SW480 (cell line): Measurements from ENCODE around the gene TOP2A.

Experiments
- DNase-seq: peaks from one replicate; pipeline ENCODE4 v3.0.0-alpha.2; 2016; ENCODE audit warnings: low spot score

The TOP2A gene

DNA sequence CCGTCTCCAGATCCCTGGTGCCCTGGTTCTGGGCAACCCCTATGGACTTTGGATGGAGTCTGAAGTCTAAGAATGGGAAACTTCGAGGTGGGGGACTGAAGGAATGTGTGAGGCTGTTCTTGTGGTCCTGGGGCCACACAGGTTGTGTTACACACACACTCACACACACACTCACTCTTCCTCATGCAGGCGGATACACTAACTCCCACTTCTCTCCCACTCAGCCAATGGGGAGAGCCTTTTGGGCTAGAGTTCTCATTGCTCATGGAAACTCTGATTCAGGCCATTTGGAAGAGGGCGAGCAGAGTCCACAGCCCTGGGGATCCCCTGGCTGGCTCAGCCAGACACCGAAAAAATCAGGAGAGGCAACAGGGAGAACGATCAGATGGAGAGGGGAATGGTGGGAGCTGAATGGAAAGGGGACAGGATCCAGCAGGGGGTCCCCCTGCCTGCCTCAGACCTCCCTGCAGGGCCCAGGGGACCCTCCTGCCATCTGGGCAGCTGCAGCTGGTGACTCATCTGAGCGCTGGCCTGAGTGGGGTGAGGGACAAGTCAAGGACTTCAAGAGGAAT, 34.6 kb upstream of the TOP2A start:
- DNase-seq: no peak

DNA sequence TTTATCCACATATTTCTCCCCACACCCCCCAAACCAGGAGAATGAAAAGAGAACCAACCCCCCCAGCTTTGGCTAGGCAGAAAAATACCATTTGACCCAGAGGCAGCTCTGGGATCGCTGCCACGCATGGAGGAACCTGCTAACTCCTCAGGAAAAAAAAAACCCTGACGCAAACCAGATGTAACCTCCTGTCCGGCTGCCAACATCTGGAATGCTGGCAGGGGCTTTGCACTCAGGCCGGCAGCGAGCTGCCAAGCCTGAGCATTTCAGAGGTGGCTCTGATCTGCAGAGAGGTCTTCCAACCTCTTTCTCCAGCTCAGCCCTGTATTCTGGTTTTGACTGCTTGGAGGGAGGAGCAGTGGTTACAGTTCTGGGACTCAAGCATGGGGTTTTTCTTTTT, 33.7 kb upstream of the TOP2A start:
- DNase-seq: no peak

DNA sequence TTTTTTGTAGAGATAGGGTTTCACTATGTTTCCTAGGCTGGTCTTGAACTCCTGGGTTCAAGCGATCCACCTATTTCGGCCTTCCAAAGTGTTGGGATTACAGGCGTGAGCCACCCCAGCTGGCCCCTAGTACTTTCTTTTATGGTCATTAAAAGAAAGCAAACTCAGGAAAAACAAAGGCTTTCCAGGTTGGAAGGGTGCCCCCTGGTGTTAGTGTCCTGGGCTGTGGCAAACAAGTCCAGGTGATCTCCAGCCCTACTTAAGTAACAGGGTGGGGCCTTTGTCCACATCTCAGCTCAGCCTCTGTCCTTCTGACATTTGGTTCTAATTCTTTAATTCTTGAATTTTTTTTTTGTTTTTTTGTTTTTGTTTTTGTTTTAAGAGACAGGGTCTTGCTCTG, 32.5 kb upstream of the TOP2A start:
- DNase-seq: no peak

DNA sequence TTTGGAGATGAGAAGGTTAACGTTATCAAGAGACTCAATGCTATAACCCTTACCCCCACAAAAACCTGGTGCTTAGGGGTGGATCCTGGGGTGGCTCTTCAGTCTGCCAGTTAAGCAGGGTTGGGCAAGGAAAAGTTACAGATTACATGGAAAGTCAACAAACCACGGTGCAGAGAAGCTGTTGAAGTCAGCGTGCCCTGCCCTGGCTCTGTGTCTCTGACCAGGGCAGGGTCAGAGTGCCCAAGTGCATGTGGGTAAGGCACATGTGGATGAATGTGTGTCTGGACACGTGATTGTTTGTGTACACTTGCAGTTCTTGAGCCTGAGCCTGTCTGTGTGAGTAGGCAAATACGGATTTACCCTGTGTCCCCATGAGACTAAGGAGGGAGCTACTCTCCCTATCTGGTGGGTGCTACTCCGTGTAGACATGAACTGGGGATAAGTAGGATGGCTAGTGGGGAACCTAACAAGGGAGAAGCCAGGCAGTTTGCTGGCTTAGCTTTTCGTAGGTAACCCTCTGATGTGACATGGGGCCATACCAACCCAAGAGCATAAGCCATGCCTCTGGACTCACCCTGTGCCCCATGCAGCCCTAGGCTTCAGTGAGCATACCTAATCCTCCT, 31.1 kb upstream of the TOP2A start:
- DNase-seq: no peak

DNA sequence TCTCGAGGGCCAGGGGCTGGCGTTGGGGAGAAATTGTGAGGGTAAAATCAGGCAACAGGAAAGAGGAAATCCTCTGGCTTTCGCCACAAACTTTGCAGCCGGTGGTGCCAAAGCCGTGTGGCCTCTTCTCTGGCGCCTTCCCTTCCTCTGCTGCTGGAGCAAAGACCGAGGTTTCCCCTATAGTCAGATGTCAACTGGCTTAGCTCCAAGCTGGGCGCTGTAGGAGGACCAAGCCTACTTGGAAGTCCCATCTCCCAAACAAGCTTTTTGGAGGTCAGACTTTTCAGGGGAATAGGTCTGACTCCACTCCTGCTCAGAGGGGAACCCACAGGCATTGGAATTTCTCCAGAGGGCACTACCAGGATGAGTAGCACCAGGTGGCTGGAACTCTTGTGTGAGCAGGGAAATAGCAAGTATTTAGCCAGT, 30.5 kb upstream of the TOP2A start:
- no peak for DNase-seq

DNA sequence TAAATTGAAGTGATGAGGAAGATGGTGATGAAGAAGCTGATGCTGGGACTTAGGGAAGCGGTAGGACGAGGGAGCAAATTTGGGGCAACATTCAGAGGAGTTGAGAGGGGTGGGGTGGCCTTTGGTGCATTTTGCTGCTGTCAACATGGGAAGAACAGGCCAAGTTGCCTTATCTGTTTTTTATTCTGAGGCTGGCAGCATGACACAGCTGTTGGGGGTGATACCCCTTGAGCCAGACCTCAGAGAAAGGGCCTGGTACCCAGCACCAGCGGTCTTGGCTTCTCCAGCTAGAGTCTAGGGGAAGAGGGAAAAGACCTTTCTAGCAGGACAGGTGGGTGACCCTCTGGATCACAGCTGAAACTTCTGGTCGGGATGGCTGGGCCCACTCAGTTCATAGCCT, 30.1 kb upstream of the TOP2A start:
- DNase-seq: no peak

DNA sequence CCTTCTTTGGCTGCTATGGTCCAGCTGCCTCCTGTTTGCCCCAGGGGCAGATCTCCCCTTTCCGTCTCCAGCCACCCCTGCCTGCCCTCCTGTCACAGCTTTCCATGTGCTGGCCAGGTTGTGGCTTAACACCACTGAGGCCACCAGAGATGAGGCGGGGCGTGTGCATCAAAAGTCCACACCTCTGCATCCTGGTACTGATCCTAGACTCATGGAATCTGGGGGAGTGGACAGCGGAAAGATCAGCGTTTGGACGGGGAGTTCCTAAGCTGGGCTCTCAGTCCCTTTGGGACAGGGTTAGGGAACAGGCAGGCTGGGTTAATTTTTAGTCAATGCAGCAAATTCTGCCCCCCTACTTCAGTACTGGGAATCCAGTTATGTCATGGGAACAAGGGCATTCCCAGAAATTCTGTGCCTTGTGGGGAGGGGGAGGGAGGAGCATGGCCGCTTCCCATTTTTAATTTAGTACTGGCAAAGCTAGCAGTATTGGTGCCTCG, 29.5 kb upstream of the TOP2A start:
- DNase-seq: no peak

DNA sequence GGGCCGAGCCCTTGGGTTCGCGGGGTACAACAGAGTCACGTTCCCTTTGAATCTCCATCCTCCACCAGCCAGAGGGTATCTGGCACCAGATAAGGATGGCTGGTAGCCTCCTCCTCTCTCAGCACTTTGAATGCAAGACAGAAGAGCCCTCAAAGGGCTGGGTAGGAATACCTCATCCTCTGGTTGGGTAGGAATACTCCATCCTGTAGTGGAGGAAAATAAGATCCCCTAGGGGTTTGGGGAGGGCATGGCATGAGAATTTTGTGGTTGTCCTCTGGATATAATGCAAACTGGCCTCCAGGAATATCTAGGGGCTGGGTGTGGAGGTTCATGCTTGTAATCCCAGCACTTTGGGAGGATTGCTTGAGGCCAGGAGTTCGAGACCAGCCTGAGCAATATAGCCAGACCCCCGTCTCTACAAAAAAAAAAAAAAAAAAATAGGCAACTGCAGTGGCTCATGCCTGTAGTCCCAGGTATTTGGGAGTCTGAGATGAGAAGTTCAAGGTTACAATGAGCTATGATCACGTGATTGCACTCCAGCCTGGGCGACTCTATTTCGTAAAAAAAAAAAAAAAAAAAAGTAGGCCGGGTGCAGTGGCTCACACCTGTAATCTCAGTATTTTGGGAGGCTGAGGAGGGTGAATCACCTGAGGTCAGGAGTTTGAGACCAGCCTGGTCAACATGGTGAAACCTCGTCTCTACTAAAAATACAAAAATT, 28.2 kb upstream of the TOP2A start:
- DNase-seq: no peak

DNA sequence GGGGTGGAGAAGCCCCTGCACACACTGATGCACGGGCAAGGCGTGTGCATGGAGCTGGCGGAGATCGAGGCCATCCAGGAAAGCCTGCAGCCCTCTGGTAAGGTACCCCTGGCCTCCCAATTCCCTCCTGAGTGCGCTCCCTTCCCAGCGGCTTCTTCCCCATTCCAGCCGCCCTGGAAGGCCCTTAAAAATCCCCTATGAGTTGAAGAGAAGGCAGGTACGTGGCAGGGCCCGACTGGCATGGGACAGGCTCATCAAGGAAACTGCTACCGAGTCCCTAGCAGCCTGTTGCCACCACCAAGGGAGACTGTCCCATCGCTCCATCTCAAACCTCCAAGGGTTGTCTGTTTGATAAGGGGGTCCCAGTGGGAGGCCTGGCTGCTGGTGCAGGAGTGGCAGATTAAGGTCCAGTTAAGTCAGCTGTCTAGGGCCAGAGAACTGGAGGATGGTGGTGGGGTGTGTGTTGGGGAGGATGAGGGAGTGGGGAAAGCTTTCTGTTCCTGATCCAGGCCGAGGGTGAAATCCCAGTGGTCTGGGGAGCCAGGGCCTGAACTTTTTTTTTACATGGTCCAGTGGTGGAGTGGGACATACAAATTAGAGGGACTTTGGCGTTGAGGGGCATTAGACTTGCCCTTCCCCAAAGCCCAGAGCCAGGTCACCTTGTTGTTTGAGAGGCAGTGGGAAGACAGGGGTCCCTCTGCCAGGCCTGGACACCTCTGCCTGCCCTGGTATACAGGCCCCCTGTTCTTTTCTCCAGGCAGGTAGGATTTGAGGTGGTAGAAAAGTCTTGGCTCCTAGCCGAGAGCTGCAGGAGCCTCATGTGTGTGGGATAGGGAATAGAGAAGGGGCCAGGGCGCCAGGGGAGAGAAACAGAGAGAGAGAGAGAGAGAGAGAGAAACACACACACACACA, 26.5 kb upstream of the TOP2A start:
- DNase-seq: no peak

DNA sequence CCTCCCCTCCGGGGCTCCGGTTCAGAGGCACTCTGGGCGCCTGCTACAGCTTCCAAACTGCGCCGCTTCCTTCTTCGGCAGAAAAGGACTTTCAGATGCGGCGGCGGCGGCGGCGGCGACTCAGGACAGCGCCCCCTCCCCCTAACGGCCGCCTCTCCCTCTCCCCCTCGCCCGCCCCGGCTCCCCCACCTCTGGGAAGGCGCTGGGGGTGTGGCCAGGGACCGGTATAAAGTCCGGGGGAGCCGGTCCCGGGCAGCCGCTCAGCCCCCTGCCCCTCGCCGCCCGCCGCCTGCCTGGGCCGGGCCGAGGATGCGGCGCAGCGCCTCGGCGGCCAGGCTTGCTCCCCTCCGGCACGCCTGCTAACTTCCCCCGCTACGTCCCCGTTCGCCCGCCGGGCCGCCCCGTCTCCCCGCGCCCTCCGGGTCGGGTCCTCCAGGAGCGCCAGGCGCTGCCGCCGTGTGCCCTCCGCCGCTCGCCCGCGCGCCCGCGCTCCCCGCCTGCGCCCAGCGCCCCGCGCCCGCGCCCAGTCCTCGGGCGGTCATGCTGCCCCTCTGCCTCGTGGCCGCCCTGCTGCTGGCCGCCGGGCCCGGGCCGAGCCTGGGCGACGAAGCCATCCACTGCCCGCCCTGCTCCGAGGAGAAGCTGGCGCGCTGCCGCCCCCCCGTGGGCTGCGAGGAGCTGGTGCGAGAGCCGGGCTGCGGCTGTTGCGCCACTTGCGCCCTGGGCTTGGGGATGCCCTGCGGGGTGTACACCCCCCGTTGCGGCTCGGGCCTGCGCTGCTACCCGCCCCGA, 25.7 kb upstream of the TOP2A start, which contains the start of gene IGFBP4:
Gene IGFBP4, plus strand, starts transcription at position 255 of the 792 bp plus-strand sequence. Its CDS starts 286 bp downstream, at position 541.
- peak; percentile 68 for DNase-seq

DNA sequence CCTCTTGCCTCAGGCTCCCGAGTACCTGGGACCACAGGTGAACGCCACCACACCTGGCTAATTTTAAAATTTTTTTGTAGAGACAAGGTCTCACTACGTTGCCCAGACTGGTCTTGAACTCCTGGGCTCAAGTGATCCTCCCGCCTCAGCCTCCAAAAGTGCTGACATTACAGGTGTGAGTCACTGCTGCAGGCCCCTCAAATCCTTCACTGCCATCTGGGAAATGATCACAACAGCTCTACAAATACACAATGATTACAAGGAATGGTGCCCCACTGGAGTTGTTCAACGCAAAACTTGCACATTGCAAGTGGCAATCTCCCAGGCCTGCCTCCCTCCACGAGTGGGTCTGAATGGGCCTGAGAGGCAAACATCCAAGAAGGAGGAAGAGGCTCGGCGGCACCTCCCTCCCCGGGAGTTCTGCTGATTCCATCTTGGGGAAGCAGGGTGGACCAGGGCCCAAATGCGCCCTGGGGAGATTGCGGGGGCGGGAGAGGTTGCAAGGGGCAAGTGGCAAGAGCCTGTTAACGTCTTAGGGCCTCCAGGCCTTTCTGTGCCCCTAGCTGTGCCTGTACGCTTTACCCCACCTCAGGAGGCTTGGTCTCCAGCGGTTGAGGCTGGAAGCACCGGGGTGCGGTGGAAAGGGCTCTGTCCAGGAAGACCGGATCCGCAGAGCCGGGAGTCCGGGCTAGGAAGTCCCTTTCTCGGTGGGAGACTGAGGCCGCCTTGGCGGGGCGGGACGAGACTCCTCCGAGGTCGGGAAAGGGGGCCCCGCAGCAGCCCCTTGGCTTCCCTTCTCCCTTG, 24.9 kb upstream of the TOP2A start:
- DNase-seq: no peak

DNA sequence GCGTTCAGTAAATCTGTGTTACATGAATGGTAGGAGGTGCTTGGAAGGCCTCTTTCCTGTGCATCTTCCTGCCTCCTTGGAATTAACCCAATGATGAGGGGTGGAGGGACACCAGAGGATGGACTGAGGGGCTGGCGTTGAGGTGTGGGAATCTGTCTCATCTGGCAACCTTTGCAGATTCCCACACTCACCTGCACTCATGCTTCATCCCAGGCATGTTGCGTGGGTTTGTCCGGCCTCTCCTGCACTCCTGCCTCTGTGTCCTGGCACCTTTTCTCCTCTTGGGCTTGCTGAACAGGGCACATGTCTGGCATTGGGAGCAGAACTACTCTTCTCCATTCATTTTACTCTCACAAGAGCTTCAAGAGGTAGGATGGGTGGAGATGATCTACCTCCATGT, 22.5 kb upstream of the TOP2A start:
- DNase-seq: no peak

DNA sequence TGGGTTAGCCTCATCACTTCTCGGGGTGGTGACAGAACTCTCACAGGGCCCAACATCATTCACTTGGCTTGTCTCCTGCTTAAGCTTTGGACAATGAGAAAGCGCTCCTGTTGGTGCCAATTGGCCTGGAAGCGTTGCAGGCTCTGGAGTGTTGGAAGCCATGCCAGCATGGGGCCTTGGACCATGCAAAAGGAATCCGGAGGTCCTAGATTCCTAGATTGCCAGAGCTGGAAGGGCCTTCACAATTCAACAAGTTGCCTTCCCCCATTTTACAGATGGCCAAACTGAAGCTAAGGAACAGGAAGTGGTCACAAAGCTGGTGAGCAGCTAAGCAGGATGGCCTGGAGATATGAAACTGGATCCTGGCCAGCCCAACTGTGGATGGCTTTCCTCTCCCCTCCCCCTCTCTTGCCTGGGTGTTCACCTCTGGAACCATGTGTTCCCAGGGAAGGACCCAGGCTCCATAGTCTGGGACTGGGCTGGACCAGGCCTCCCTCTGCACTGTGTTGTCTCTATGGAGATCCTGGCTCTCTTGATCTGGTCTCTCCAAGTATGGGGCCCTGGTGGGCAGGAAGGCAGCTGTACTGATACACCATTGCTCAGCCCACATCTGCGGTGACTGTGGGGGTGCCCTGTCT, 19.5 kb upstream of the TOP2A start:
- DNase-seq: no peak

DNA sequence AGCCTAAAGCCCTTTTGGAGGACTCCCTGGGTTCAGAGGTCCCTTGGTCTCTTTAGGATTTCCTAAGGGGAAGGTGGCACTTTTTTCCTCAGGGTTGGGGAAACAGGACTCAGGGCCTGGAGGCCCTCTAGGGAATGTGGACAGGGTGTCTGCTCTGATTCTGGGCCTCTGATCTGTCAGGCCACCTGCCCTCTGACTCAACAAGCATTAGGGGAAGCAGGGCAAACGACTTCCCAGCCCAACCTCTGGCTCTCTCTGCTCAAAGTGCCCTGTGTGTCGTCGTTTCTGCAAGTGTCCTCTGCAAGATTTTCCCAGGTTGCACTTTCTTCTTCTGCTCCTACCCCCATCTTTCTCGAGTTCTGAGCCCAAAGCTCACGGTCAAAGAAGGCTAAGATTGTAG, 18.9 kb upstream of the TOP2A start:
- no peak for DNase-seq

DNA sequence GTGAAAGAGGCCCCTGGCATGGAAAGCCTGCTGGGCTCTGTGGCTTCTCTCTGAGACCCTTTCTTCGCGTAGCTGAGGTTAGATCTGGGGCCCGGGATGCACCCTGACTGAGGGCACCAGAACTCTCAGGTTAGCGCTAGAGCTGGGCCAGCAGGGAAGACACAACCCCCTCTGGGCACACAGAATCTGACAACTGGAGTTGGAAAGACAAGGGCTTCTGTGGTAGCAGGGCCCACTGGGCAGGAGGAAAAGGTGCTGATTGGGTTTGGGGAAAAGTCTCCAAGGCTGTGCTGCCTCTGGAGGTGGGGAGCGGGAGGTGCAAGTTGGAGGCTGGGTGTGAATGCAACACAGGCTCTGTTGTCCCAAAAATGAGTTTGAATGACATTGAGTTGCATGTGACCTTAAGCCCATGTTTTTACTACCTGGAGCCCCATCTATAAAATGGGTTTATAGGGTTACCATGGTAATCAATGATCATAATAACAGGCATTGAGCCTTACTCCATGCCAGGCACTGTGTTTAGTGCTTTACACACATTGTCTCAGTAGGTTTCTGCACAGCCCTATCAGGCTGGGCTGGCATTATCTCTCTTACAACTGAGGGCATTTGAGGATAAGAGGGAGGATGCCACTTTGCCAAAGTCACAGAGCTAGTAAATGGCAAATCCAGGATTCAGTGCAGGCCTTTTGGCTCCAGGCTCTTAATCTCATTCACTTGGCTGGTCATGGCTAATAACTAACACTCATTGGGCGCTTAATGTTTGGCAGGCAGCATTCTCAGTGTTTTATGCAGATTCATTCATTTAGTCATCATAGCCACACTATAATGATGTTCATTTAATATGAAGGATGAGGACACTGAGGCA, 16.1 kb upstream of the TOP2A start:
- no peak for DNase-seq

DNA sequence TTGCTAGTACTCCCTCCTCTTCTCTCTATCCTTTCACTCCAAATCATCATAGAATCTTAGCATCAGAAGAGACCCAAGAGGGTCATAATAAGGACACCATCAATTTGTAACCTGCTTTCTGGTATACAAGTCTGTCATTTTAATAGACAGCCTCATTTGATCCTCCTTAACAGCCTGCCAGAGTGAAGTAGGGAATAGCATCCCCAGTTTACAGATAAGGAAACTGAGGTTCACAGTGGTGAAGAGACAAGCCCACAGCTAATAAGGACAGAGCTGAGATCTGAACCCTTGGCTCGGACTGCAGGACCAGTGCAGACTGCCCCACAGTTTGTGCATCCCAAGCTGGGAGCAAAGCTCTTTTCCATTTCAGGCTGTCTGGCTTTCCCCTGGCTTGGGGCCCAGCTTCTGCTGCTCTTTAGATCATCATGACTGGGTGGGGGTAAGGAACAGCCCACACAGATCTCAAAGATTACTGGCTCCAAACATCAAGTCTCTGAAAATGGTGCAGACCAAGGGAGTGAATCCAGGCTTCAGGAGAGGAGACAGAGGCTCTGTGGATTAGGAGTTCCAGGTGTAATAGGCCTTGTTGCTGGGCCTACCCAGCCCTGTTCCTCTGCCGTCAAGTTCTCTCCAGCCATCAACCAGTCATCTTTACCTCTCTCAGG, 15.3 kb upstream of the TOP2A start:
- no peak for DNase-seq

DNA sequence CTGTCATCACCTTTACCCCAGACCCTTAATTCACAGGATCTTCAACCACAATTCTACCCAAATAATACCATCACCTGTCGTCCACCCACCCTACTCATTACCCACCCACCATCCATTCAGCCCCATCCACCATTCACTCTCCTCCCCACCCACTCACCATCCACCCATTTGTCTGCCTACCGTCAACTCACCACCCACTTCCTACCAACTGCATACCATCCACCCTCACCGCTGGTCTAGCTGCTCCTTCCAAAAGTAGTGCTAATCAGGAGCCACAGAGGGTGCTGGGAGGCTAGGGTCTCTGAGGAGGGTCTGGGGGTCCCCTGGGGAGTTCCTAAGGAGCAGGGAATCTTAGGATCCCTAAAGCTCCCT, 13.5 kb upstream of the TOP2A start:
- DNase-seq: no peak
